Measurements from ENCODE around the gene GPX6. TPM values are rescaled to one million over a fixed set of nuclear protein-coding genes. Genes with fewer than 3 reads are reported as not detected.
"Not testable (repeated sequence)": the region's sequence is repeated elsewhere in the genome, so short reads cannot be mapped to it uniquely, and the experiment has no call there.

The GPX6 gene, protein sequence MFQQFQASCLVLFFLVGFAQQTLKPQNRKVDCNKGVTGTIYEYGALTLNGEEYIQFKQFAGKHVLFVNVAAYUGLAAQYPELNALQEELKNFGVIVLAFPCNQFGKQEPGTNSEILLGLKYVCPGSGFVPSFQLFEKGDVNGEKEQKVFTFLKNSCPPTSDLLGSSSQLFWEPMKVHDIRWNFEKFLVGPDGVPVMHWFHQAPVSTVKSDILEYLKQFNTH
- not detected for total RNA-seq
- not detected for polyA plus RNA-seq
- long read RNA-seq, donor 1 = 0 reads
- long read RNA-seq, donor 2 = 0 reads
- long read RNA-seq, donor 3 = 0 reads
- long read RNA-seq, donor 4 = 0 reads

- Histone ChIP-seq H3K4me3 (ENCODE audit: low read length) (no peak within 1 kb of the TSS), H3K27ac (ENCODE audit: low read length) (no peak within 1 kb of the TSS), H3K9me3 (ENCODE audit: control insufficient read depth, low read length) (no peaks in the 10 kb centered on the region), H3K4me1 (ENCODE audit: control insufficient read depth, insufficient read depth, low read length) (no peaks in the 10 kb centered on the region), H3K27me3 (ENCODE audit: control insufficient read depth, insufficient read depth) (no peaks in the 10 kb centered on the region)
- intact Hi-C loops (cut with DNase I) = no loop called here
- 66% methylated on average over 4 of the region's 4 CpGs for whole genome bisulfite sequencing
- DNase-seq (no peak), ATAC-seq (no peak)
Measured at GRCh38 chr6:28515676-28516075, at the start of gene GPX6. Gene GPX6, minus strand, starts transcription at chr6:28515793. Its CDS starts 50 bp downstream, at chr6:28515743.

- Histone ChIP-seq H3K27me3 (ENCODE audit: control insufficient read depth, insufficient read depth) (no peaks in the 10 kb centered on the region), H3K4me1 (ENCODE audit: control insufficient read depth, insufficient read depth, low read length) (no peaks in the 10 kb centered on the region), H3K4me3 (ENCODE audit: low read length) (no peak overlapping the region), H3K9me3 (ENCODE audit: control insufficient read depth, low read length) (no peaks in the 10 kb centered on the region), H3K27ac (ENCODE audit: low read length) (no peak overlapping the region)
- ATAC-seq (no peak), DNase-seq (no peak)
- intact Hi-C loops (cut with DNase I) = no loop called here
- 45% methylated on average over 3 of the region's 3 CpGs for WGBS
Measured at GRCh38 chr6:28563430-28564095, 48.0 kb upstream of the GPX6 start.

GRCh38 chr6:28558629-28559028, 43.0 kb upstream of the GPX6 start:
- Histone ChIP-seq H3K4me3 (ENCODE audit: low read length) (no peak overlapping the region), H3K9me3 (ENCODE audit: control insufficient read depth, low read length) (no peaks in the 10 kb centered on the region), H3K4me1 (ENCODE audit: control insufficient read depth, insufficient read depth, low read length) (peaks cover 1% of the 10 kb centered on the region), H3K27ac (ENCODE audit: low read length) (no peak overlapping the region), H3K27me3 (ENCODE audit: control insufficient read depth, insufficient read depth) (no peaks in the 10 kb centered on the region)
- intact Hi-C loops (cut with DNase I) = no loop called here
- DNase-seq (no peak), ATAC-seq (no peak)
- 64% methylated on average over 3 of the region's 3 CpGs for WGBS

DNA sequence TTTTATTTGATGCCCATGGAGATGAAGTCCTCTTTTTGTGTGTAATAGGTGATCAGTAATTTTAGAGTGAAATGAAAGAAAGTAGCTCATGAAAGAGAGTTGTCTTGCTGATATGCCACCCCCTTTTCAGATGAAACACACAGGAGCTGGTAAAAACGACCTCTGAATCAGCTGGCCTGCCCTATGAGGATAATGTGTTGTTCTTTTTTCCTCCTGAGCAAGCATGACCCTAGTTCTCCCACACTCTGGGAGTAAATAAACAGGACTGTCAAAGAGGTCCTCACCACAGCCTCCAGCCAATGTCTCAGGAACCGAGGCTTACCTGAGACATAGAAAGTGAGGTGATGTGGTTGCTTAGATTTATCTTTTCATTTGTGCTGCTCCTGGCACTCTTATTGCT, 39.5 kb upstream of the GPX6 start:
- Histone ChIP-seq H3K9me3 (ENCODE audit: control insufficient read depth, low read length) (no peaks in the 10 kb centered on the region), H3K4me1 (ENCODE audit: control insufficient read depth, insufficient read depth, low read length) (peaks cover 4% of the 10 kb centered on the region), H3K4me3 (ENCODE audit: low read length) (no peak overlapping the region), H3K27ac (ENCODE audit: low read length) (no peak overlapping the region), H3K27me3 (ENCODE audit: control insufficient read depth, insufficient read depth) (no peaks in the 10 kb centered on the region)
- no peak for ATAC-seq
- no peak for DNase-seq
- WGBS = 72% methylated on average over 2 of the region's 2 CpGs
- intact Hi-C loops (cut with DNase I) = no loop called here

GRCh38 chr6:28553986-28554881, 38.6 kb upstream of the GPX6 start:
- DNase-seq = no peak
- WGBS = 19% methylated on average over 25 of the region's 25 CpGs
- Histone ChIP-seq H3K27ac (ENCODE audit: low read length) (no peak overlapping the region), H3K4me1 (ENCODE audit: control insufficient read depth, insufficient read depth, low read length) (peaks cover 4% of the 10 kb centered on the region), H3K27me3 (ENCODE audit: control insufficient read depth, insufficient read depth) (no peaks in the 10 kb centered on the region), H3K9me3 (ENCODE audit: control insufficient read depth, low read length) (no peaks in the 10 kb centered on the region), H3K4me3 (ENCODE audit: low read length) (peak overlapping the region; percentile 46)
- intact Hi-C loops (cut with DNase I) = no loop called here
- ATAC-seq = no peak

- intact Hi-C loops (cut with DNase I) = no loop called here
- peak overlapping the region; percentile 46 for H3K4me3 ChIP-seq (ENCODE audit: low read length)
- ATAC-seq (no peak), DNase-seq (no peak)
- H3K27ac ChIP-seq (ENCODE audit: low read length) = no peak overlapping the region
- H3K27me3 ChIP-seq (ENCODE audit: control insufficient read depth, insufficient read depth) = no peaks in the 10 kb centered on the region
- no peaks in the 10 kb centered on the region for H3K9me3 ChIP-seq (ENCODE audit: control insufficient read depth, low read length)
- WGBS = 38% methylated on average over 8 of the region's 8 CpGs
- H3K4me1 ChIP-seq (ENCODE audit: control insufficient read depth, insufficient read depth, low read length) = peaks cover 4% of the 10 kb centered on the region
Measured at GRCh38 chr6:28553384-28553985, 37.9 kb upstream of the GPX6 start.

- H3K4me3 ChIP-seq (ENCODE audit: low read length) = no peak overlapping the region
- H3K27me3 ChIP-seq (ENCODE audit: control insufficient read depth, insufficient read depth) = no peaks in the 10 kb centered on the region
- intact Hi-C loops (cut with DNase I) = no loop called here
- H3K9me3 ChIP-seq (ENCODE audit: control insufficient read depth, low read length) = no peaks in the 10 kb centered on the region
- H3K4me1 ChIP-seq (ENCODE audit: control insufficient read depth, insufficient read depth, low read length) = peaks cover 4% of the 10 kb centered on the region
- no peak overlapping the region for H3K27ac ChIP-seq (ENCODE audit: low read length)
- DNase-seq (no peak), ATAC-seq (no peak)
- 60% methylated on average over 4 of the region's 4 CpGs for WGBS
Measured at GRCh38 chr6:28551891-28552666, 36.5 kb upstream of the GPX6 start.

- H3K4me1 ChIP-seq (ENCODE audit: control insufficient read depth, insufficient read depth, low read length); ATAC-seq; intact Hi-C loops (cut with DNase I); DNase-seq; H3K4me3 ChIP-seq (ENCODE audit: low read length); H3K27ac ChIP-seq (ENCODE audit: low read length); H3K9me3 ChIP-seq (ENCODE audit: control insufficient read depth, low read length); H3K27me3 ChIP-seq (ENCODE audit: control insufficient read depth, insufficient read depth): not testable (repeated sequence)
- WGBS = 52% methylated on average over 3 of the region's 3 CpGs
Measured at GRCh38 chr6:28547003-28547402, 31.4 kb upstream of the GPX6 start.

- DNase-seq (no peak), ATAC-seq (no peak)
- no peaks in the 10 kb centered on the region for H3K27me3 ChIP-seq (ENCODE audit: control insufficient read depth, insufficient read depth)
- no peak overlapping the region for H3K4me3 ChIP-seq (ENCODE audit: low read length)
- no peak overlapping the region for H3K27ac ChIP-seq (ENCODE audit: low read length)
- no peaks in the 10 kb centered on the region for H3K4me1 ChIP-seq (ENCODE audit: control insufficient read depth, insufficient read depth, low read length)
- intact Hi-C loops (cut with DNase I) = no loop called here
- no peaks in the 10 kb centered on the region for H3K9me3 ChIP-seq (ENCODE audit: control insufficient read depth, low read length)
Measured at GRCh38 chr6:28545955-28546354, 30.4 kb upstream of the GPX6 start.

Data from right cardiac atrium (tissue), 5 donors.